Glutamatergic neuron (in vitro differentiated cells): Measurements from ENCODE around the gene TM2D3. TPM values are rescaled to one million over a fixed set of nuclear protein-coding genes. Genes with fewer than 3 reads are reported as not detected.

Source experiments
- DNase-seq: peaks from one replicate; pipeline ENCODE4 v3.0.0; 2022
- H3K27ac Mint-ChIP-seq: one replicate; pipeline ENCODE4 v1.8.0; 2020; ENCODE audit warnings: mild to moderate bottlenecking, mixed read lengths, inconsistent platforms; ENCODE audit not compliant: unreplicated experiment
- H3K27me3 Mint-ChIP-seq: one replicate; pipeline ENCODE4 v1.8.0; 2020; ENCODE audit warnings: mild to moderate bottlenecking, moderate library complexity, mixed read lengths, inconsistent platforms; ENCODE audit not compliant: unreplicated experiment
- H3K36me3 Mint-ChIP-seq: one replicate; pipeline ENCODE4 v1.8.0; 2020; ENCODE audit warnings: mild to moderate bottlenecking, mixed read lengths, inconsistent platforms; ENCODE audit not compliant: unreplicated experiment
- H3K4me1 Mint-ChIP-seq: one replicate; pipeline ENCODE4 v1.8.0; 2020; ENCODE audit warnings: mild to moderate bottlenecking, low read depth, mixed read lengths, inconsistent platforms; ENCODE audit not compliant: unreplicated experiment
- H3K4me3 Mint-ChIP-seq: one replicate; pipeline ENCODE4 v1.8.0; 2020; ENCODE audit warnings: mild to moderate bottlenecking, mixed read lengths, inconsistent platforms; ENCODE audit not compliant: unreplicated experiment
- H3K9me3 Mint-ChIP-seq: one replicate; pipeline ENCODE4 v1.8.0; 2020; ENCODE audit warnings: mild to moderate bottlenecking, moderate library complexity, mixed read lengths, inconsistent platforms; ENCODE audit not compliant: unreplicated experiment
- total RNA-seq: library from RNA; stranded (reverse); fragmentation: NEBNext Ultra II Directional; extraction: Animal tissue kit (Norgen Biotek cat#: 25700); gene quantifications from one replicate; pipeline ENCODE4 v1.2.1, GENCODE V29; 2021; ENCODE audit not compliant: unreplicated experiment
- TF ChIP-seq, protein P1 (sequence below): fragments of 200-600 bp; sonication (generic); IDR thresholded peaks from one replicate; pipeline ENCODE4 v1.5.0; 2021; ENCODE audit not compliant: partially characterized antibody, unreplicated experiment

TM2D3 gene
- total RNA-seq, 1 donor from 2014 or later: 58.6 TPM

DNA sequence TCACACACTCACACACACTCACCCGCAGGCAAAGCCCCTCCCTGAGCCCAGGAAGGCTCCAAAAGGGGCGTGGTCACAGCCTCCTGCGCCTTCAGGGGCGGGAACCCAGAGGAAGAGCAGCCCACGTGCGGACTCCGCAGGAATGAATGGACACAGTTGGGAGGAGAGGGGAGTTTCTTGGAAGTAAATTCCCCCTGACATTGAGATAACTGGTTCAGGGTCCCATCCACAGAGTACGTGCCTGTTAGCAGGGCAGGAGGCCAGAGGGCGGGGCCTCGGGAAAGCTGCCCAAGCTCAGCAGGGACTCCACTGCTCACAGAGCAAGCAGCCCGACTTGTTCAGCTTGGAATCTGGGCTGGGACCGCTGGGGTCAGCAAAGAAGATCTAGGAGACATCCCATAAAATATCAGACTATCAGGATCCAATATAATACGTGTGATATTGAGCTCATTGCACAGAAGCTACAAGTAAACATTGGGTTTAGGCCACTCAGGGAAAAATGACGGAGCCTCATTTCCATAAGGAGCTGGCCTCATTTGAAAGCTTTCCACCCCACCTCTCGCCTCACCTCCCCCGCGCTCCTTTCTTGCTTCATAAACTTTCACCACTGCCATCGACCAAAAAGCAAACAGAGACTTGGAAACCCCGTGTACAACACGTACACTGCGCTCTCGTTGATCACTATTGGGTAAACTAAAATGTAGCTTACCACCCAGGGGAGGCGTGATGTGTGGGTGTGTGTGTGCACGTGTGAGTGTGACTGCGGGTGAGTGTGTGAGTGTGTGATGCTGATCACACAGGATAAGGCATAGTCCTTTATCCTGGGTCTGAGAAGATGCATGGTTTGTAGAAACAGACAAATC, 36.0 kb downstream of the TM2D3 start:
- H3K4me1 Mint-ChIP-seq: peaks cover 67% of the 10 kb centered on the region

DNA sequence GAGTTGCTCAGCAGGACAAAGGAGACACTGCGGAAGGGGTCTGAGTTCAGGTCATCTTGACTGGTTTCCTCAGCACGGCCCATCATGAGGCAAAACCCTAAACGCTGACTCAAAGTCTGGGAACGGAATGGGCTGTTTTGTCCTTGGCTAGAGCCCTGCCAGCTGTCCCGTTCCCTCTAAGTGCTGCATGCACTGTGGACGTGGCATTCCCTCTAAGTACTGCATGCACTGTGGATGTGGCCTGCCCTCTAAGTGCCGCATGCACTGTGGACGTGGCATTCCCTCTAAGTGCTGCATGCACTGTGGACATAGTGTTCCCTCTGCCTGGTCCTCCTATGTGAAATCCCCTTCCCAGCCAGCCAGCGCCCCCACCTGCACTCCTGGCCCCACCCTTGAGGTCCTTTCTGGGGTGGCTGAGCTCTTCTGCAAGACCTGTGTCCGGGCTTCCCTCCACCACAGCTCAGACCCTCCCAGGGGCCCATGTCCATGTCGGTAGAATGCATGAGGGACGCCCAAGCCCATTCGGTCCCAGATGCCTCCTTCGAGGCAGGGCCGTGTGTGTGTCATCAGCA, 36.7 kb downstream of the TM2D3 start:
- no peak for DNase-seq
- H3K4me1 Mint-ChIP-seq: peaks cover 63% of the 10 kb centered on the region
- peaks cover 20% of the 10 kb centered on the region for H3K9me3 Mint-ChIP-seq
- peak overlapping the region; percentile 87 for H3K27ac Mint-ChIP-seq
- TF ChIP-seq, protein P1, sequence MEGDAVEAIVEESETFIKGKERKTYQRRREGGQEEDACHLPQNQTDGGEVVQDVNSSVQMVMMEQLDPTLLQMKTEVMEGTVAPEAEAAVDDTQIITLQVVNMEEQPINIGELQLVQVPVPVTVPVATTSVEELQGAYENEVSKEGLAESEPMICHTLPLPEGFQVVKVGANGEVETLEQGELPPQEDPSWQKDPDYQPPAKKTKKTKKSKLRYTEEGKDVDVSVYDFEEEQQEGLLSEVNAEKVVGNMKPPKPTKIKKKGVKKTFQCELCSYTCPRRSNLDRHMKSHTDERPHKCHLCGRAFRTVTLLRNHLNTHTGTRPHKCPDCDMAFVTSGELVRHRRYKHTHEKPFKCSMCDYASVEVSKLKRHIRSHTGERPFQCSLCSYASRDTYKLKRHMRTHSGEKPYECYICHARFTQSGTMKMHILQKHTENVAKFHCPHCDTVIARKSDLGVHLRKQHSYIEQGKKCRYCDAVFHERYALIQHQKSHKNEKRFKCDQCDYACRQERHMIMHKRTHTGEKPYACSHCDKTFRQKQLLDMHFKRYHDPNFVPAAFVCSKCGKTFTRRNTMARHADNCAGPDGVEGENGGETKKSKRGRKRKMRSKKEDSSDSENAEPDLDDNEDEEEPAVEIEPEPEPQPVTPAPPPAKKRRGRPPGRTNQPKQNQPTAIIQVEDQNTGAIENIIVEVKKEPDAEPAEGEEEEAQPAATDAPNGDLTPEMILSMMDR: no peak
- peak overlapping the region; percentile 66 for H3K4me3 Mint-ChIP-seq
- no peaks in the 10 kb centered on the region for H3K36me3 Mint-ChIP-seq
- peaks cover 21% of the 10 kb centered on the region for H3K27me3 Mint-ChIP-seq

More for the DNA sequence above, 36.0 kb downstream of the TM2D3 start:
- TF ChIP-seq, protein P1: no peak
- Mint-ChIP-seq H3K4me3 (peak overlapping the region; percentile 66), H3K36me3 (no peaks in the 10 kb centered on the region), H3K9me3 (peaks cover 18% of the 10 kb centered on the region), H3K27me3 (peaks cover 21% of the 10 kb centered on the region), H3K27ac (no peak overlapping the region)
- peak; percentile 56 for DNase-seq

DNA sequence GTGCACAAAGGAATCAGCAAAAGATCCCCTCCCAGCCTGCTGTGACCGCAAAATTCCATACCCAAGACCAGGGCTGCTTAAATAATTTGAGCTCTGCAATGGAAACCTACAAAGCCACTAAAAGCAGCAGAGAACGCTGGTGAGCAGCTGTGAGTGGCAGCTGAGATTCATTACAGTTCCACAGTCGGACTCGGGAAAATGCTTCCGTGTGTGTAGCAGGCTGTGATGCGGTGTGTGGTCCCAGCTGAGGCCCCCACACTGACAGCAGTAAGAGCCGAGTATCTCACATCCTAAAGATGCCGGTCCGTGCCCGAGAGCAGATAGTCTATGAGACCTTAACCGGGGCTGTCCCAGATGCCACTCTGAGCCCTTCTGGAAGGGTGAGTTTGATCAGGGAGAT, 37.4 kb downstream of the TM2D3 start:
- Mint-ChIP-seq H3K4me1 (peaks cover 59% of the 10 kb centered on the region), H3K9me3 (peaks cover 20% of the 10 kb centered on the region), H3K4me3 (peak overlapping the region; percentile 48), H3K27me3 (peaks cover 21% of the 10 kb centered on the region), H3K36me3 (no peaks in the 10 kb centered on the region), H3K27ac (peak overlapping the region; percentile 87)
- DNase-seq: peak; percentile 42
- TF ChIP-seq, protein P1: no peak

DNA sequence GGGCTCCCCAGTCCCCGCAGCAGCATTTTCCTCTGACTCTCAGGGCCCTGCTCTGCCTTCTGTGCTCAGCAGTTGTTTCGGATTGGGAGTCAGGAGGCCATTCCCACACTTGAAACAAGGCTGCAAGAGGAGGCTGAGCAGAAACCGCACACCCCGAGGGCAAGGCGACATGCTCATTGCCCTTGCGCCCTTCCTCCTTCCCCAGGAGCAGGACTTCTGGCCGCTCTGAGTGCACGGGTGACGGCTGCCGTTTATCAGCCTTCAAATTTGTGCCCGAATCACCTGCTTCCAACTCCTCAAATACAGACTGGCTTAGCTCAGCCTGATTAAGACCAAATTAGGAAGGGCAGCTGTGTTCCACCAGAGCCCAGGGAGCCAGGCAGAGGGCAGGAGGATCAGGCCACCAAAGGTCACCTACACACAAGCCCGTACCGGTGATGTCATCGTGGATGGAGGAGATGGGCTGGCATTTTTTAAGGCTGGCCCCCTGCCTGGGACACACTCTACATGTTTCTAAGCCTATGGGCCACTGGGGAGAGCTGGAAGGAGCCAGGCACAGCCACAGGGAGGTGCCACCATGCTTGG, 38.1 kb downstream of the TM2D3 start:
- H3K27me3 Mint-ChIP-seq: peaks cover 21% of the 10 kb centered on the region
- H3K4me3 Mint-ChIP-seq: peak overlapping the region; percentile 58
- peaks cover 20% of the 10 kb centered on the region for H3K9me3 Mint-ChIP-seq
- peak overlapping the region; percentile 87 for H3K27ac Mint-ChIP-seq
- no peak for DNase-seq
- H3K4me1 Mint-ChIP-seq: peaks cover 54% of the 10 kb centered on the region
- H3K36me3 Mint-ChIP-seq: no peaks in the 10 kb centered on the region
- TF ChIP-seq, protein P1: no peak
